Endothelial cell of umbilical vein (primary cell): ENCODE data around the gene AKAP11. TPM values are rescaled to one million over a fixed set of nuclear protein-coding genes. Genes with fewer than 3 reads are reported as not detected.

Experiments used
- BruUV-seq: library from RNA; stranded (reverse); fragments of 400-500 nt; replicated peaks from 2 replicates; lab custom pipeline; 2021; lab: Mats Ljungman, UMichigan
- CTCF ChIA-PET: fragments of 300-600, 350-600 bp; sonication (Branson Sonifier 250); formaldehyde crosslinking; loops from one replicate; lab custom pipeline; 2021; ENCODE audit warnings: antibody characterized with exemption, inconsistent platforms; lab: Charles Lee
- POLR2A ChIA-PET: fragments of 300-600, 350-600 bp; sonication (Branson Sonifier 250); formaldehyde crosslinking; loops from one replicate; lab custom pipeline; 2021; ENCODE audit warnings: antibody characterized with exemption, inconsistent platforms; lab: Charles Lee
- DNase-seq: peaks from one replicate; pipeline ENCODE4 v3.0.0-alpha.2; 2011; ENCODE audit warnings: low read depth, low spot score
- FAIRE-seq: peaks from 2 replicates; lab custom pipeline; 2011; peaks lifted over from hg19 to GRCh38; lab: Jason Lieb, UNC
- H2AFZ ChIP-seq: 2 replicates; pipeline ENCODE4 v1.6.0; 2012; ENCODE audit warnings: low read depth, low read length, control low read depth, inconsistent platforms
- H3K27ac ChIP-seq: 2 replicates; pipeline ENCODE4 v1.5.1; 2011; ENCODE audit warnings: low read depth, mild to moderate bottlenecking, control low read depth, low read length, moderate library complexity; ENCODE audit not compliant: insufficient read depth
- H3K27me3 ChIP-seq, 2 experiments: 2 replicates each; pipeline versions ENCODE4 v1.6.0 to v1.6.1; 2011; ENCODE audit warnings: low read length in 2 of 2, mixed read lengths in 1 of 2; ENCODE audit not compliant: control insufficient read depth in 2 of 2, insufficient read depth in 2 of 2
- H3K36me3 ChIP-seq, 2 experiments: 2 replicates in 1 of 2; 3 replicates in 1 of 2; pipeline ENCODE4 v1.5.1; 2011; ENCODE audit warnings: low read length in 2 of 2, mild to moderate bottlenecking in 1 of 2, moderate library complexity in 1 of 2; ENCODE audit not compliant: control insufficient read depth in 2 of 2, insufficient read depth in 2 of 2; ENCODE audit errors: extremely low read depth in 1 of 2
- H3K4me1 ChIP-seq: 3 replicates; pipeline ENCODE4 v1.5.1; 2011; ENCODE audit warnings: mild to moderate bottlenecking, low read length; ENCODE audit not compliant: control insufficient read depth, insufficient read depth; ENCODE audit errors: extremely low read depth
- H3K4me2 ChIP-seq: 2 replicates; pipeline ENCODE4 v1.6.1; 2011; ENCODE audit warnings: low read length, control low read depth, mixed read lengths; ENCODE audit not compliant: insufficient read depth
- H3K4me3 ChIP-seq, 3 experiments: fragments of 200-600 bp in 1 of 3; sonication (generic), shearing (Covaris generic) in 1 of 3; replicated peaks in 1 of 3; 2 replicates each; pipeline ENCODE4 v1.5.1; 2011 to 2016; ENCODE audit warnings: control low read depth in 3 of 3, low read length in 3 of 3, mild to moderate bottlenecking in 2 of 3, inconsistent platforms in 1 of 3, low read depth in 1 of 3, moderate library complexity in 1 of 3; ENCODE audit not compliant: insufficient read depth in 1 of 3
- H3K79me2 ChIP-seq: 2 replicates; pipeline ENCODE4 v1.6.0; 2012; ENCODE audit warnings: low read length, inconsistent platforms; ENCODE audit not compliant: control insufficient read depth, insufficient read depth
- H3K9ac ChIP-seq: replicated peaks from 2 replicates; pipeline ENCODE3; 2011; ENCODE audit warnings: low read length, control low read depth; ENCODE audit not compliant: insufficient read depth; ENCODE audit errors: extremely low read depth
- H3K9me1 ChIP-seq: replicated peaks from 3 replicates; pipeline ENCODE4 v1.6.0; 2011; ENCODE audit warnings: mild to moderate bottlenecking, low read length; ENCODE audit not compliant: control insufficient read depth, insufficient read depth; ENCODE audit errors: extremely low read depth
- H3K9me3 ChIP-seq: replicated peaks from 2 replicates; pipeline ENCODE4 v1.5.1; 2012; ENCODE audit warnings: low read length, inconsistent platforms; ENCODE audit not compliant: control insufficient read depth, insufficient read depth
- H4K20me1 ChIP-seq: replicated peaks from 2 replicates; pipeline ENCODE3; 2011; ENCODE audit warnings: mild to moderate bottlenecking, low read length; ENCODE audit not compliant: control insufficient read depth, insufficient read depth; ENCODE audit errors: extremely low read depth
- EZH2 ChIP-seq: IDR thresholded peaks from 2 replicates; pipeline ENCODE4 v1.6.1; 2012; ENCODE audit warnings: borderline replicate concordance, low read depth, mild to moderate bottlenecking, moderate library complexity, low read length, inconsistent platforms; ENCODE audit not compliant: severe bottlenecking
- FOS ChIP-seq: IDR thresholded peaks from 2 replicates; pipeline ENCODE4 v1.6.1; 2011; ENCODE audit warnings: mild to moderate bottlenecking, low read length, moderate library complexity, borderline replicate concordance; ENCODE audit not compliant: insufficient read depth
- GATA2 ChIP-seq: IDR thresholded peaks from 2 replicates; pipeline ENCODE4 v1.7.0; 2011; ENCODE audit warnings: low read depth, mild to moderate bottlenecking, moderate library complexity, mixed read lengths, low read length; ENCODE audit not compliant: insufficient read length, insufficient read depth
- JUN ChIP-seq: IDR thresholded peaks from 2 replicates; pipeline ENCODE4 v1.6.1; 2011; ENCODE audit warnings: borderline replicate concordance, low read depth; ENCODE audit not compliant: insufficient read length, insufficient read depth
- MYC ChIP-seq: IDR thresholded peaks from one replicate; pipeline ENCODE4 v1.6.1; 2011; ENCODE audit warnings: mild to moderate bottlenecking, low read depth, low read length
- POLR2A ChIP-seq: IDR thresholded peaks from 2 replicates; pipeline ENCODE4 v1.6.1; 2012; ENCODE audit warnings: low read depth, mild to moderate bottlenecking, control low read depth, low read length
- POLR2AphosphoS5 ChIP-seq: IDR thresholded peaks from 2 replicates; pipeline ENCODE4 v1.6.1; 2012; ENCODE audit warnings: low read depth, mild to moderate bottlenecking, control low read depth, low read length, moderate library complexity; ENCODE audit not compliant: insufficient read depth
- dilution Hi-C: fragments of 300-500 bp; cut with MboI; formaldehyde crosslinking; loops from one replicate; pipeline ENCODE4 v1.15.0; 2019; ENCODE audit warnings: low sequenced_read_pairs; ENCODE audit not compliant: extremely low pct_ligation_motif_present
- intact Hi-C: fragments of 100-400 bp; cut with micrococcal nuclease; formaldehyde crosslinking; loops from one replicate; pipeline ENCODE4 v1.10.0; 2022
- polyA plus RNA-seq, 4 experiments: library from polyadenylated mRNA; depleted of rRNA in 3 of 4; stranded (reverse) in 3 of 4; unstranded in 1 of 4; fragments of >200 nt; gene quantifications; 2 replicates each; pipeline versions ENCODE4 v1.2.1 to v1.2.3, GENCODE V29; 2011 to 2012; ENCODE audit warnings: missing spikeins in 1 of 4
- total RNA-seq: library from RNA; stranded (reverse); gene quantifications from 2 replicates; pipeline ENCODE4 v1.2.3, GENCODE V29; 2021
- TF ChIP-seq, protein P1 (sequence below): IDR thresholded peaks from 2 replicates; pipeline ENCODE4 v1.6.1; 2011; ENCODE audit not compliant: insufficient read depth, insufficient read length
- TF ChIP-seq, protein P2 (sequence below), 2 donors: IDR thresholded peaks; 1 replicate in 1 of 2; 2 replicates in 1 of 2; pipeline ENCODE4 v1.5.1; 2011; ENCODE audit warnings: low read length in 2 of 2, mild to moderate bottlenecking in 2 of 2, moderate library complexity in 2 of 2, control low read depth in 1 of 2, inconsistent platforms in 1 of 2, low read depth in 1 of 2; ENCODE audit not compliant: insufficient read depth in 1 of 2; ENCODE audit errors: extremely low read depth in 1 of 2

The AKAP11 gene
- total and polyA plus RNA-seq, 2 donors (not counting 3 experiments of a cell fraction or from before 2014, with no cell fraction given) = 4.9 to 20.2 TPM

DNA sequence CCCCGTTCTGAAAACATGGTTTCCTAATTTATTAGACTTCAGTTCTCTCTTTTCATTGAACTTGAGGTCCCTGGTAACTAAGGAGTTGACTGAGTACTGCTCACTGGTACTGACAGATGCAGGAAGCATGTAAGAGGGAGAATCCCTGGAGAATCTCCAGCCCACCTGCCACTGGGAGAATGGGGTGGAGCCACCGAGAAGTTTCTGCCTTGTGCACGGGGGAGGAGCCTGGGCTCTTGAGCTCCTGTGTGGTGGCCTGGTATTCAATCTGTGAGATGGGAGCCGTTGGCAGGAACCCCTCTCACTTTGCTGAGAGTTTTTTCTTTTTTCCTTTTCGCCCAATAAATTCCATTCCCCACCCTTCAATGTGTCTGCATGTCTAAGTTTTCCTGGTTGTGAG is 13.2 kb upstream of the AKAP11 start:
- Histone ChIP-seq H3K27me3 (no peaks in the 10 kb centered on the region), H3K9ac (no peak overlapping the region), H3K9me3 (no peaks in the 10 kb centered on the region), H3K4me2 (no peak overlapping the region), H4K20me1 (no peaks in the 10 kb centered on the region), H3K79me2 (no peaks in the 10 kb centered on the region), H3K4me1 (no peaks in the 10 kb centered on the region), H3K9me1 (no peaks in the 10 kb centered on the region), H3K36me3 (no peaks in the 10 kb centered on the region), H3K4me3 (no peak overlapping the region), H2AFZ (no peak overlapping the region), H3K27ac (no peak overlapping the region)
- intact Hi-C loops = no loop called here
- DNase-seq (no peak), FAIRE-seq (no peak)
- BruUV-seq = no TSS peak
- ChIA-PET CTCF (interaction anchor here (1.2 kb wide), 1 partner anchor 8 kb away, joined by 4 read pairs; no protein-coding TSS in a partner anchor), POLR2A (no interaction called here)
- TF ChIP-seq JUN (no peak), MYC (no peak), POLR2AphosphoS5 (no peak), FOS (no peak), EZH2 (no peak), GATA2 (no peak), POLR2A (no peak)
- TF ChIP-seq, protein P1, sequence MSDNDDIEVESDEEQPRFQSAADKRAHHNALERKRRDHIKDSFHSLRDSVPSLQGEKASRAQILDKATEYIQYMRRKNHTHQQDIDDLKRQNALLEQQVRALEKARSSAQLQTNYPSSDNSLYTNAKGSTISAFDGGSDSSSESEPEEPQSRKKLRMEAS = no peak
- TF ChIP-seq, protein P2, sequence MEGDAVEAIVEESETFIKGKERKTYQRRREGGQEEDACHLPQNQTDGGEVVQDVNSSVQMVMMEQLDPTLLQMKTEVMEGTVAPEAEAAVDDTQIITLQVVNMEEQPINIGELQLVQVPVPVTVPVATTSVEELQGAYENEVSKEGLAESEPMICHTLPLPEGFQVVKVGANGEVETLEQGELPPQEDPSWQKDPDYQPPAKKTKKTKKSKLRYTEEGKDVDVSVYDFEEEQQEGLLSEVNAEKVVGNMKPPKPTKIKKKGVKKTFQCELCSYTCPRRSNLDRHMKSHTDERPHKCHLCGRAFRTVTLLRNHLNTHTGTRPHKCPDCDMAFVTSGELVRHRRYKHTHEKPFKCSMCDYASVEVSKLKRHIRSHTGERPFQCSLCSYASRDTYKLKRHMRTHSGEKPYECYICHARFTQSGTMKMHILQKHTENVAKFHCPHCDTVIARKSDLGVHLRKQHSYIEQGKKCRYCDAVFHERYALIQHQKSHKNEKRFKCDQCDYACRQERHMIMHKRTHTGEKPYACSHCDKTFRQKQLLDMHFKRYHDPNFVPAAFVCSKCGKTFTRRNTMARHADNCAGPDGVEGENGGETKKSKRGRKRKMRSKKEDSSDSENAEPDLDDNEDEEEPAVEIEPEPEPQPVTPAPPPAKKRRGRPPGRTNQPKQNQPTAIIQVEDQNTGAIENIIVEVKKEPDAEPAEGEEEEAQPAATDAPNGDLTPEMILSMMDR (IDR thresholded peaks at IDR 0.05; ENCODE audit: extremely low read depth in 1 of 2, insufficient read depth in 1 of 2, low read depth in 1 of 2, low read length in 2 of 2) = no peak
- dilution Hi-C loops = no loop called here
